DMS 273 (cell line): ENCODE data around the gene CYP8B1.

Experiments used
- DNase-seq: peaks from one replicate; lab custom pipeline; 2025; ENCODE audit not compliant: unreplicated experiment; lab: John Stamatoyannopoulos, UW

The CYP8B1 gene

GRCh38 chr3:42875325-42876151 is at the start of gene CYP8B1:
Gene CYP8B1, minus strand, starts transcription at chr3:42875879. Its CDS starts 63 bp downstream, at chr3:42875816.
- no peak for DNase-seq

GRCh38 chr3:42923606-42924005 is 47.9 kb upstream of the CYP8B1 start:
- no peak for DNase-seq

GRCh38 chr3:42914771-42915515 is 39.3 kb upstream of the CYP8B1 start:
- DNase-seq: no peak

- peak; percentile 1 for DNase-seq
These were observed 35.9 kb upstream of the CYP8B1 start for GRCh38 chr3:42911551-42911950.

GRCh38 chr3:42908675-42909074 is 33.0 kb upstream of the CYP8B1 start:
- DNase-seq: no peak

GRCh38 chr3:42906848-42907183 is 31.1 kb upstream of the CYP8B1 start:
- no peak for DNase-seq

- DNase-seq: no peak
These were observed 30.6 kb upstream of the CYP8B1 start, which contains the start of gene ZNF662 for GRCh38 chr3:42906070-42906847. Gene ZNF662, plus strand, starts transcription at chr3:42906142. Its CDS starts 1,973 bp downstream, at chr3:42908115.

GRCh38 chr3:42905740-42906069 is 30.0 kb upstream of the CYP8B1 start:
- DNase-seq: no peak

- no peak for DNase-seq
These were observed 28.4 kb upstream of the CYP8B1 start for GRCh38 chr3:42904076-42904475.

- no peak for DNase-seq
These were observed 26.6 kb upstream of the CYP8B1 start for GRCh38 chr3:42902257-42902656.

- DNase-seq: peak; percentile 60
These were observed 25.4 kb upstream of the CYP8B1 start for GRCh38 chr3:42901073-42901415.

- DNase-seq: peak; percentile 48
These were observed 24.8 kb upstream of the CYP8B1 start for GRCh38 chr3:42900226-42901072.

- peak; percentile 26 for DNase-seq
These were observed 23.4 kb upstream of the CYP8B1 start for GRCh38 chr3:42898896-42899675.

GRCh38 chr3:42895580-42895868 is 19.8 kb upstream of the CYP8B1 start:
- no peak for DNase-seq

- DNase-seq: no peak
These were observed 19.3 kb upstream of the CYP8B1 start for GRCh38 chr3:42894698-42895579.

GRCh38 chr3:42892807-42893206 is 17.1 kb upstream of the CYP8B1 start:
- no peak for DNase-seq

- DNase-seq: no peak
These were observed 16.5 kb upstream of the CYP8B1 start for GRCh38 chr3:42892169-42892568.

- no peak for DNase-seq
These were observed 15.4 kb upstream of the CYP8B1 start for GRCh38 chr3:42891042-42891441.

- no peak for DNase-seq
These were observed 11.4 kb upstream of the CYP8B1 start for GRCh38 chr3:42887084-42887483.
